ENCODE data around the gene GYS1.
"Not testable (repeated sequence)": the region's sequence is repeated elsewhere in the genome, so short reads cannot be mapped to it uniquely, and the experiment has no call there.

Gene GYS1

GRCh38 chr19:48933382-48933932, 59.7 kb downstream of the GYS1 start, which contains the start of gene DHDH:
Gene DHDH, plus strand, starts transcription at chr19:48933699. Its CDS starts 23 bp downstream, at chr19:48933722.
- DNase-seq, result no peak

GRCh38 chr19:48928164-48929025, 64.7 kb downstream of the GYS1 start:
- DNase-seq, result no peak

- not testable (repeated sequence) for DNase-seq
These were observed 65.4 kb downstream of the GYS1 start for GRCh38 chr19:48927692-48928091.

GRCh38 chr19:48926909-48927308, 66.2 kb downstream of the GYS1 start:
- DNase-seq, result no peak

- not testable (repeated sequence) for DNase-seq
These were observed 67.2 kb downstream of the GYS1 start for GRCh38 chr19:48925890-48926289.

GRCh38 chr19:48925240-48925843, 67.8 kb downstream of the GYS1 start:
- no peak for DNase-seq

- no peak for DNase-seq
These were observed 70.3 kb downstream of the GYS1 start for GRCh38 chr19:48922548-48923490.

GRCh38 chr19:48921721-48922500, 71.2 kb downstream of the GYS1 start:
- DNase-seq, result no peak

GRCh38 chr19:48920949-48921348, 72.2 kb downstream of the GYS1 start:
- DNase-seq, result no peak

GRCh38 chr19:48919271-48919670, 73.8 kb downstream of the GYS1 start:
- DNase-seq, result not testable (repeated sequence)

- DNase-seq, result no peak
These were observed 74.3 kb downstream of the GYS1 start for GRCh38 chr19:48918801-48919247.
